KBM-7 (cell line): ENCODE results near the gene SMIM38.

Experiments
- DNase-seq: peaks from one replicate; pipeline ENCODE4 v3.0.0-alpha.2; 2015
- in situ Hi-C: fragments of 300-500 bp; cut with MboI; formaldehyde crosslinking; loops from 2 replicates; pipeline ENCODE4 v1.14.3; 2020; ENCODE audit warnings: low sequenced_read_pairs, low pct_unique_long_range_greater_than_20kb, mixed read lengths

SMIM38 gene

DNA sequence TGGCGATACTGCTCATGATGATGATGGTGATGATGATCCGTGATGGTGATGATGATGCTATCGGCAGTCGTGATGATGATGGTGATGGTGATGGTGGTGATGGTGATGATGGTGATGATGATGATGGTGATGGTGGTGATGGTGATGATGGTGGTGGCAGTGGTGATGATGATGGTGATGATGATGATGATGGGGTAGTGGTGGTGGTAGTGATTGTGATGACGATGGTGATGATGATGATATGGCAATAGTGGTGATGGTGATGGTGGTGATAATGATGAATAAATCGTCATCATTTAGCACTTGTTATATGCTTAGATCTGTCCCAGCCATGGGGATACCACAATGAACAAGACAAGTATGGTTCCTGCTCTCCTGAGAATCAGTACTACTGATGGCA lies 39.2 kb downstream of the SMIM38 start:
- DNase-seq, result no peak
- in situ Hi-C loops, result no loop called here

DNA sequence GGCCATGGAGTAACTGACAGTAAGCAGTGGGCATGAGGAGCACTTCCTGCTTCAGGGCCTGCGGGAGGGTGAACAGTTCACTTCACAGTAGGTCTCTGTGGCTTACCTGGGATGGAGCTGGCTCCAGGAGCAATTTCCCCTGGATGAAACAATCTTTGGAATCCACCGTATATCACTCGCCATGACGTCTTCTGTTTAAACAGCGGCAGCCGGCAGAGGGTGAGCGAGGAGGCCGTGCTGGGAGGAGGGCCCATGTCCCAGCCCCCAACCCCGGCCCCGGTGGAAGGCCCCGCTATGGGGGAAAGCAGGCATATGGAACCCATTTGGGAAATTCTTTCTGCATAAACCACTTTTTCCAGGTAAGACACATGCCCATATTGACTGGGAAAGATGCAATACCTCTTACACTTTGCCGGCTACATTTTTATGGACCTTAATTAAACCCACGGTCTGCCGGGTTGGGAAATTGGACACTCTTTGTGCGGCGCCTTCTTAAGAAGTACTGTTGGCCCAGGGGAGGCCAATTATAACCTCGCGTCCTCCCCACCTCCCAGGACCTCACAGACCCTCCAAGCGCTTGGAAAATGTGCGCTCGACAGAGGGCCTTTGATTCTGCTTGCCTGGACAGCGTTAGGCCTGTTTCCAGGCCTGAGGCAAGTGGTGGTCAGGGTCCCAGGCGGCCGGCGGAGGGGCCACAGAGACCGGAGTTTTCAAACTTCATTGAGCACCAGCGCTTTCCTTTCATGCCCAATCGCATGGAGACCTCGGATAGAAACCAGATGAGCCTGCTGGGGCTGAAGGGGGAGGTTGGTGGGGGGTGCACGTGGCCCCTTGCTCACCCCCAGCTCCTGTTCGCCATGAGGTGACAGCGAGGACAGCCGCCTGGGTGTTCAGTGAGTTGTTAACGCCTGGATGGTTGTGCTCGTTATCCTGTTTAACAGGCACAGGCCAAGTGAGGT lies 40.4 kb downstream of the SMIM38 start:
- in situ Hi-C loops, result no loop called here
- DNase-seq, result no peak

DNA sequence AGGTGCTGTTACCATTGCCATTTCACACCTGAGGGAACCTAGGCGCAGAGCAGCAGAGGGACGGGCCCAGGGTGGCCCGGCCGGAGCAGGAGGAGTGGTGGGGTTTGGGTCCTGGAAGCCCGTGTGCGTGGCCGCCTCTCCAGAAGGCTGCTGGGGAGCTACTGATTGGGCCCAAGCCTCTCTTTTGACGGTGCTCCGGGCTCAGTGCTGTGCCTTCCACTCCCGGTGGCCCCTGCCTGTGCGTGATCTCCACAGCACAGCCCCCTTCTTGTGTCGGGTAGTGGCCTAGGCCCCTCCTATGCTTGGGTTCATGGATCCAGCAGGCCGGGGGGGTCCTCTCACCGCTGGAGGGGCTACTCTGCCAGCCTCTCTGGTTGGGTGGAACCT lies 41.0 kb downstream of the SMIM38 start:
- in situ Hi-C loops, result no loop called here
- no peak for DNase-seq

DNA sequence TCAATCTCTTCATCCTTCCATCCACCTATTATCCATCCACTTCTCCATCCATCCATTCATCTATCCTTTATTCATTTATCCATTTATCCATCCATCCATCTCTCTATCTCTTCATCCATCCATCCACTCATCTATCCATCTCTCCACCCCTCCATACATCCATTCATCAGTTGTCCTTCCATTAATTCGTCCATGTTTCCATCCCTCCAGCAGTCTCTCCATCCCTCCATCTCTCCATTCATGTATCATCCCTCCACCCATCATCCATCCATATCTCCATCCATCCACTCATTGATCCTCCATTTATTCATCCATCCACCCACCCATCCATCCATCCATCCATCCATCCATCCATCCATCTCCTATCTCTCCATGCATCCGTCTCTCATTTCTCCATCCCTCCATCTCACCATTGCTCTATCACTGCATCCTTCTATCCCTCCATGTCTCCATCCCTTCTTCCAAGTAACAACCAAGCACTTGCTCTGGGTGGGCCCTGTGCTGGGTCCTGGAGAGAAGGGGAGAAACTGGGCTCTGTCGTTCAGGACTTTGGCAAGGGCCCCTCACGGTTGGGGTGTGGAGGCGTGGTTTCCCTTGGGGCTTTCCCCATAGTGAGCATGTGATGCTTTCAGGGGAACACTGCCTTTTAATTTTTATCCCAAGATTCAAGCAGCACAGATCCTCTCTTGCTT lies 43.3 kb downstream of the SMIM38 start:
- in situ Hi-C loops, result no loop called here
- no peak for DNase-seq

DNA sequence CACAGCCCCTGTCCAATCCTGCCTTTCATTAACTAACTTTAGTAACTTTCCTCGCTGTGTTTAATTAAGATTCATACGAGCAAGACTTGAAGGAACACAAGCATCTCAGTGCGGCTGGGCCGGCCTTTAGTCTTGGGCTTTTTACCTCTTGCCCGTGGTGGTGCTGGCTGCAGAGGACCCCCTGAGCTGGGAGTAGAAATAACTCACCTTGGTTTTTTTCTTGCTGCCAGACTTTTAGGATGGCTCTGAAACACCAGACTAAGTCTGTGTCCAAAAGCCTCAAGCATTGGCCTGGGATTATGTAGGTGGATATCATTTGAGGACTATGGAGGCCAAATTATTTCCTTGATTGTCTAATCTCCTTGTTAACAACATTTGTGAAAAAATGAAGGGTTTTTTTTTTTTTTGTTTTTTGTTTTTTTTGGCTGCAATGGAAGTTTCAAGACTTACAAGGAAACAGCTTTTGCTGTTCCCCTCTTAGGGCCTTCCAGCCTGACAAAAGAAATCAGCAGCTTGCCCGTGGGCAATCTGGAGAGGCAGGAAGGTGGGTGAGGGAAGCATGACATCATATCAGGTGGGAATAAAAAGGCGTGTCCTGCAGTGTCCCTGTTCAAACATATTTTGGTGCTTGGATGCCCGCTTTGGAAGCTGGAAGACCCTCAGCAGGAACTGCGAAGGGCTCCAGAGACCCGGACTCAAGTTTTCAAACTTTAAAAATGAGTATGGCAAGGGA lies 44.0 kb downstream of the SMIM38 start:
- no peak for DNase-seq
- in situ Hi-C loops, result no loop called here

DNA sequence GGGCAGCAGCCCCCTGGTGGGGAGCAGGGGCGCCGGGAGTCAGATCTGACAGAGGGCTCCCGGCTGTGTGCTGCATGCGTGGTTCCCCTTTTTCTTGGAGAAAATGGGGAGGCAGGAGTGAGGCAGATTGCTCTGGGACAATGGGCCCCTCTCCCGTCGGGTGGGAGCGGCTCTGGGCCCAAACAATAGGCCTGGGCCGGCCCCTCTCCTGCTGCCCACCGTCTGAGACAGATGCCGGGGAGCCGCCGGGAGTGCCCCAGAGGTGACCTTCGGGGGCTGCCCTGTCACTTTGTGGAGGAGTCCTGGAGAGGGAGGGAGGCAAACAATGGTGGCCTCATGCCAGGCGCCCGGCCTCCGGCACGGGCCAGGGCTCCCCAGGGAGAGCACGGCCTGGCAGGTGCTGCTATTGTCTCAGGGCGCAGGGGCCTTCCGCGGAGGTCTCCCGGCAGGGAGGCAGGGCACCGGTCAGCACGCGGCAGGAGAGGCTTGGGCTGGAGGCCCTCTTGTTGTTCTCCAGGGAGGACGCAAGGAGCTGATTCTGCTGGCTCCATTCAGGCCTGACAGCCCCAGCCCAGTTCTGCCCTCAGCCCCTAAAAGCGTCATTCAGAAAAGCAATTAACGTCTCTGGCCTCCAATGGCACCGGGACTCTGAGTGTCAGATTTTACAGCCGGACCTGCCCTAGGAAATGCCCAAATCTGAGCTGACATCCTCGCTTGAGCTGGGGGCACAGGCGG lies 44.8 kb downstream of the SMIM38 start:
- no peak for DNase-seq
- in situ Hi-C loops, result no loop called here

DNA sequence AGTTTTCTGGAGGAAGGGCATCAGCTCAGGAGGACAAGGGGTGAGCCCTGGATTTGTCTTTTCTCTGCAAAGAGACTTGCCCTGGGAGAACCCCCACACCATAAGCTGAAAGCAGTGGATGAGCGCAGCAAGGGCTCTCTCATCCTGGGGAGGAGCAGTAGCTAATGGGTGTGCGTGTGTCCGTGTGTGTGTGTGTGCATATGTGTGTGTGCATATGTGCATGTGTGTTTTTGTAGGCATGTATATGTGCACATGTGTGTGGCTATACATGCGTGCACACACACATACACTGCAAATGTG lies 45.3 kb downstream of the SMIM38 start:
- DNase-seq, result no peak
- in situ Hi-C loops, result no loop called here

DNA sequence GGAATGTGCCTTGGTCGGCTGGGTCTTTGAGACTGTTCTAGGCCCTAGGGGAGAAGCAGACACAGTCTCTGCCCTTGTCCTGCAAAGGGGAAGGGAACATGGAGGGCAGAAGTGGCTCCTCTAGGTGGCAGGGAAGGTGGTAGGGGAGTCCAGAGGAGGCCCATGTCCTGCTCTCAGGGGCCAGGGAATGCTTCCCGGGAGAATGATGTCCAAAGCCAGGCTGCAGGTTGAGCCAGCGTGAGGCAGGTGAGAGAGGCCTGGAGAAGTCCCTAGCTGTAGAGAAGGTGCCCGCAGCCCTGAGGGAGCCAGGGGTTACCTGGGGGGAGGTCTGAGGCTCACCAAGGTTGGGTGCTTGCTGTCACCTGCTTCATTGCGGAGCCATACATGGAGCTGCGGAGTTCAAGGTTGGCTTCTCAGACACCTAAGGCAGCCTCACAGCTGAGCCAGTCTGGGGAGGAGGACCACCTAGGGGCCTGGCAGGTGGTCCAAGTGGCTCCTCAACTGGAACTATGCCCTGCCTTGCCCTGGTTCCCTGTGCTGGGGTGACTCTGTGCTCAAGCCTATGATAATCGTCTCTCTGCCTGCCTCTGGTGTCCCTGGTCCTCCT lies 46.1 kb downstream of the SMIM38 start:
- in situ Hi-C loops, result no loop called here
- DNase-seq, result no peak

DNA sequence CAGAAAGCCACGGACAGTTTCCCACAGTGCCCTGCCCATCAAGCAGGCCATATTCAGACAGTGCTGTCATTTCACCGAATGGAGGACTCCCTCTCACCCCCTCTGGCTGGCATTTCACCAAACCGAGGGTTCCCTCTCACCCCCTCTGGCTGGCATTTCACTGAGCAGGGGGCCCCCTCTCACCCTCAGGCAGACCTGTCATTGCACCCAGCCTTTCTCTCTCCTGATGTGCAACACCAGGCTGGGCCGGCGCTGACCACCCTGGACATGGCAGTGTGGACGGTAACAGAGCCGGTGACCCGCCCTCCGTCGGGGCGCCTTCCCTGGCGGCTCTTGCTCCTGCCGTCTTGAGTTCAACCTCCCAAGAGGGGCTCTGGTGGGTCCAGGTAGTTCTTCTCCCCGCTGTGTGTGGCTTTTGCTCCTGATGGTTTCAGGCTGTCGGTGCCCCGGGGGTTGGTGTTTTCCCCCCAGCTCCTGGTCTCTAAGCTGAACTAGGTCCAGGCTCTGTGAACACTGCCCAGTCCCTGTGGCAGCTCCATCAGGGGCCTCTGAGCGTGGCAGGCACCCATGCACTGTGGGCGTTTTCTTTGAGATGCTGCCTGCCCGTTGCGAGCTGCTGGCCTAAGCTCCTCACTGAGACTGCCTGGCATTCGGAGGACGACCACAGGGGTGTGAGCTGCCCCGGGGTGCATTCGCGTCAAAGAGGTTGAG lies 46.9 kb downstream of the SMIM38 start:
- no peak for DNase-seq
- in situ Hi-C loops, result no loop called here

DNA sequence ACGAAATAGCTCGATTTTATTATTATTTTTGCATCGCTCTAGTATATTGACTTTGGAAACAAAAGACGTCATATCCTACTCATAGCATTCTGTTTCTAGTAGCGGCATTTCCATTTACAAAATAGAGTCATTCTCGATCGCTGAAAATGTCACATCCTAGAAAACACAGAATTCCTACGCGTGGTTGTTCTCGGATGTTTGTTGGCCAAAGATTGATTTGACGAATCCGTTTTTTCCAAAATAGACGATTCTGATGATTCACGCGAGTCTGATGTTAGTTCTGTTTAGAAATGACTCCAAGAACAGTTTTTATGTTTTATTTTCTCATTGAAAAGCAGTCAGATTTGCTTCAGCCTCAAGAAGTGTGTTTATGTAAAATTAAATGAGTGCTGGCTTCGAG lies 47.6 kb downstream of the SMIM38 start:
- in situ Hi-C loops, result no loop called here
- no peak for DNase-seq

DNA sequence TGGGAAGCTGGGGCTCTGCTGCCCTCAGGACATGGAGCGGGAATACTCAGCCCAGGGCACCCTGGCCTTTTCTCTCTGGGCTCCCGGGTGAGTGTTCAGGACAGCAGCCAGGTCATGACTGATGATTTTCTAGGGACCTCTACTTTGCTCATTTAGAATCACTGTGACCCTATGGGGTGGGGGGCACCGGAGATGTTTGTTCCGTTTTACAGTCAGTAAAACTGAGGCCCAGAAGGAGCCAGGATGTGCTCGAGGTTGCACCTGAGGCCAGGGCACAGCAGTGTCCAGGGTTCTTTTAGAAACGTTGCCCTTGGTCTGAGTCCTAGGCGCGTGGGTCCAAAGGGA lies 48.1 kb downstream of the SMIM38 start:
- in situ Hi-C loops, result no loop called here
- DNase-seq, result no peak

DNA sequence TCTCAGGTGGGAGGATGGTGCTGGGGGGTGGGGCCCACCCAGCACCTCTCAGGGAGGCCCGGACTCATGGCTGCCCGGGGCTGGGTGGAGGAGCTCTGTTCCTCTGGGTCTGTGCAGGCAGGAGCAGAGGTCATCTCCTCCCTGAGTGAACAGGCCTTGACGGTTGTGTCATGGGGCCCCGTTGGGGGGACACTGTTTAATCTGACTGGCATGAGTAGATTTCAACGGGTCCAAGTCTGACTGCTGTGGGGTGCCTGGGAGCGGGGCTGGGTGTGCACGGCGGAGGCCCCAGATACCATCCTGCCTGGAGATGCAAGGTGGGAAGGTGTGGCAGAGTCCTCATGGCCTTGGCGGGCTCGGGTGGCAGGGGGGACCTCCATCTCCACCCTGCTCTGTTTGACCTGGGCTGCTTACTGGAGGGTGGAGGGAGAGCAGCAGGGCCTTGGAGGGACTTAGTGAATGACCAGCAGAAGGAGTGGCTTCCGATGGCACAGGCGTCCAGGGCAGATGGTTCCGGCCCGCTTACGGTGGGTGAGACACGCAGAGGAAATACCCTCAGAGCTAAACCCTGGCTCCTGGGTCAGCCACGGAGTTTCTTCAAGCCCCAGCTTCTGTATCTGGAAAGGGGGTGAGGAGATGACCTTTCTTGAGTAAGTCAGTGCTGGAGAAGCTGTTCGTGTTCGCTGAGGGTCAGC lies 48.7 kb downstream of the SMIM38 start:
- in situ Hi-C loops, result no loop called here
- DNase-seq, result no peak

DNA sequence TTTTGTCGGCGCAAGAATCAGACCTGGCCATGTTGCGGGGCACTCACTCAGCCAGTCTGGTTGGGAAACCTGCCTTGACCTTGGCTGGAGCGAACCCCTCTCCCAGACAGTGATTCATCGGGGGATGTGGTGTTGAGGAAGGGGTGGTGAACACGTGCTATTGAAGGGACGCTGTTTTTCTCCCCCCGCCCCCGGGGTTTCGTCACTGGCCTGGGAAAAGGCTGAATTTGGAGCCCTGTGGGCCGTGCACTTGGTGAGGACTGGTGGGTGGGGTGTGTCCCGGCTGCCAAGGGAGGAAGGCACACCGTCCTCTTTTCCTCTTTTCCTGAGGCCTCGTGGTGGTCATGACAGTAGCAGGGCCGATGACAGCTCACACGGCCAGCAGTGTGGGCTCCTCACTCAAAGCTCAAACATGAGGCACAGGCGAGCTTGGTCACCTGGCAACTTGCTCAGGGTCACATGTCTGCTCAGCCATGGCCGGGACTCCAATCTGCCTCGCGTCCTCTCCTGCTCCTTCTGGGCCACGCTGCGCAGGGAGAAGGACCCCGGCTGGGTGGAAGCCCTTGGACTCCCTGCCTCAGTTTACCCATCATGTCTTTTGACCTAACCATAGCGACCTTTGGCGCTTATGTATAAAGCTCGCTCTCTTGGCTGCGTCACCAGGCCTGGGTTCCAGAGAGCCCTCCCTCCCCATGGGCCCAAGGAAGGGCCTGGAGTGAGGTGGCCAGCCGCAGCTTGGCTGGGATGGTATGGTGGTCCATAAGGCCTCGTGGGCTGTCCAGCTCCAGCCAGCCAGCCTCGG lies 49.4 kb downstream of the SMIM38 start:
- no peak for DNase-seq
- in situ Hi-C loops, result no loop called here
